Testis (tissue), 2 donors: ENCODE results near the gene MDGA2.

Experiments
- POLR2A ChIP-seq: fragments of 450-650 bp; IDR thresholded peaks from one replicate; pipeline ENCODE4 v1.6.1; 2017; ENCODE audit warnings: antibody characterized with exemption, mild to moderate bottlenecking, moderate library complexity
- TF ChIP-seq, protein P1 (sequence below), 3 experiments: fragments of 450-650 bp in 2 of 3; fragments of 200-600 bp in 1 of 3; sonication (generic) in 1 of 3; IDR thresholded peaks; one replicate each; pipeline ENCODE4 v1.5.1; 2016 to 2019; ENCODE audit warnings: antibody characterized with exemption in 3 of 3, mild to moderate bottlenecking in 2 of 3, moderate library complexity in 1 of 3

GRCh38 chr14:47590767-47591495, 84.5 kb downstream of the MDGA2 start:
- TF ChIP-seq, protein P1, sequence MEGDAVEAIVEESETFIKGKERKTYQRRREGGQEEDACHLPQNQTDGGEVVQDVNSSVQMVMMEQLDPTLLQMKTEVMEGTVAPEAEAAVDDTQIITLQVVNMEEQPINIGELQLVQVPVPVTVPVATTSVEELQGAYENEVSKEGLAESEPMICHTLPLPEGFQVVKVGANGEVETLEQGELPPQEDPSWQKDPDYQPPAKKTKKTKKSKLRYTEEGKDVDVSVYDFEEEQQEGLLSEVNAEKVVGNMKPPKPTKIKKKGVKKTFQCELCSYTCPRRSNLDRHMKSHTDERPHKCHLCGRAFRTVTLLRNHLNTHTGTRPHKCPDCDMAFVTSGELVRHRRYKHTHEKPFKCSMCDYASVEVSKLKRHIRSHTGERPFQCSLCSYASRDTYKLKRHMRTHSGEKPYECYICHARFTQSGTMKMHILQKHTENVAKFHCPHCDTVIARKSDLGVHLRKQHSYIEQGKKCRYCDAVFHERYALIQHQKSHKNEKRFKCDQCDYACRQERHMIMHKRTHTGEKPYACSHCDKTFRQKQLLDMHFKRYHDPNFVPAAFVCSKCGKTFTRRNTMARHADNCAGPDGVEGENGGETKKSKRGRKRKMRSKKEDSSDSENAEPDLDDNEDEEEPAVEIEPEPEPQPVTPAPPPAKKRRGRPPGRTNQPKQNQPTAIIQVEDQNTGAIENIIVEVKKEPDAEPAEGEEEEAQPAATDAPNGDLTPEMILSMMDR (IDR thresholded peaks at IDR 0.05): no peak
- TF ChIP-seq POLR2A: no peak
